Measurements from ENCODE around the gene FREM1.

FREM1 gene

DNA sequence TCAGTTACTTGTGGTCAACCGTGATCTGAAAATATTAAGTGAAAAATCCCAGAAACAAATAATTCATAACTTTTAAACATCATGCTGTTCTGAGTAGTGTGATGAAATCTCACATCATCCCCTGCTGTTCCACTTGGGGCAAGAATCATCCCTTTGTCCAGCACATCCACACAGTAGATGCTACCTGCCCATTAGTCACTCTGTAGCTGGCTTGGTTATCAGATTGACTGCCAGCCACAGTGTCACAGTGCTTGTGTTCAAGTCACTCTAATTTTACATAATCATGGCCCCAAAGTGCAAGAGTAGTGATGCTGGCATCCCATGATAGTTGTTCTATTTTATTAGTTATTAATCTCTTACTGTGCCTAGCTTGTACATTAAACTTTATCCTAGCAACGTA, 148.6 kb downstream of the FREM1 start:
- no peak for DNase-seq (ENCODE audit: low read depth in 2 of 2)

DNA sequence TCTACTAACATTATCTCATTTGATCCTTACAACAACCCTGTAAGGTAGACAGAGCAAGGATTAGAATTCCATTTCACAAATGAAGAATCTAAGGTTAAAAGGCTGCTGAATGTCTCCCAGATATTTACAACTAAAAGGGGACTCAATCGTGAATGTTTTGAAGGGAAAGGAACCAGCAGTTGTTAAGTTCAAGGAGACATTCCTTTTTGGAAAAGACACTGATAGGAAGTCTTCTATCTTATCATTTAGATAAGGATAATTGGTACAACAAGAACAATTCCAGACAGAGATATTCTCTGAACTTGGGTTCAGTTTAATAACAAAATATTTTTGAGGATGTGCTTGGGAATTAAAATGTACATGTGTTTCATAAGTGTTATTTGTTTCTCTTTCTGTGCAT, 150.2 kb downstream of the FREM1 start:
- DNase-seq (ENCODE audit: low read depth in 2 of 2): no peak

DNA sequence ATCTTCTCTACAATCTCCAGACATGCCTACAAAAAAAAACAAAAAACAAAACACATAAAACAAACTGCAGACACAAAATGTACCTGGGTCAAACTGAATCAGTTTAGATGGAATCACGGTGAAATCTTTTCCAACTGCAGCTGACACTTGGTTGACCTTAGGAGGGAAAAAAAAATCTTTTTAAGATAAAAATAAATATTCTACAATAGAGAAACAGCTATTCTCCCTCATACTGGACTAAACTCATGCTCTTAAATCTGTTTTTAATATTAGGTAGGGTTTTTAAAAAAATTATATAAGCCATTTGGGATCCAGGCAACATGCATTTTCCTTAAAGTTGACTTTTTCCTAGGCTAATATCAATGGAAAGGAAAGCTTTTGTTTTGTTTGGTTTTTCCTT, 153.9 kb downstream of the FREM1 start:
- DNase-seq (ENCODE audit: low read depth in 2 of 2): no peak

DNA sequence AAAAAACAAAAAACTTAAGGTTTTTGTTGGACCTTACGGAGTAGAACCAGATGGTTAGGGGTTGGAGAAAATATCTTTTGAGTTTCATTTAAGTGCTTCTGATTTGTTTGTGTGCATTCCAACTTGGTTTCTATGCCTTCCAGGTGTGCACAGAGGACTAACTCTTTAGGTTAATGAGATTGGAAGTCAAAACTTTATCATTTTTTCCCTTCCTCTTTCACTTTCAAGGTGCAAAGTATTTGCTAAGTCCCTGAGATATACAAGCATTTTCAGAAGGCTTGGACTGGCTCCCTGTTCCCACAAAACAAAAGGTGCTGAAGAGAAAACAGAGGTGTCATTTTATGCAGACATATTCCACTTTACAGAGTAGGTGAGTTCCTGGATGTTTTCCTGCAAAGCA, 157.4 kb downstream of the FREM1 start:
- DNase-seq (ENCODE audit: low read depth in 2 of 2): no peak

DNA sequence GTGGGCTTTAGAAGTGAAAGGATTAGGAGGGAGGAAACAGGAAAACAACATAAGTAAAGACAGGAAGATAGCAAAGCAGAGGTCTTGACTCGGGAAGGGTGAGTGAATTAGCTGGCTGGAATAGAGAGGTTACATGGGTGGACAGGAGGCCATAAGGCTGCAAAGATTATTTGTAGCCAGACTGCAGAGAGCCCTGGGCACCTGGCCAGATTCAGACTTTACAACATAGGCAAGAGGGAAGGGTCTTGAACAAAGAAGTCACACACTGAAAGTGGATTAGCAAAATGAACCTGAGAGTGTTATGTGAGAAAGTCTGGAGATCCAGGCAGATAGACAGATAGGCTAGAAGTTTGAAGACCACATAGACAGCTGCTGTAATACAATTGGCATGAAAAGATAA, 158.0 kb downstream of the FREM1 start:
- no peak for DNase-seq (ENCODE audit: low read depth in 2 of 2)

- no peak for DNase-seq (ENCODE audit: low read depth in 2 of 2)
Observed at GRCh38 chr9:14750821-14751220, 159.4 kb downstream of the FREM1 start.

DNA sequence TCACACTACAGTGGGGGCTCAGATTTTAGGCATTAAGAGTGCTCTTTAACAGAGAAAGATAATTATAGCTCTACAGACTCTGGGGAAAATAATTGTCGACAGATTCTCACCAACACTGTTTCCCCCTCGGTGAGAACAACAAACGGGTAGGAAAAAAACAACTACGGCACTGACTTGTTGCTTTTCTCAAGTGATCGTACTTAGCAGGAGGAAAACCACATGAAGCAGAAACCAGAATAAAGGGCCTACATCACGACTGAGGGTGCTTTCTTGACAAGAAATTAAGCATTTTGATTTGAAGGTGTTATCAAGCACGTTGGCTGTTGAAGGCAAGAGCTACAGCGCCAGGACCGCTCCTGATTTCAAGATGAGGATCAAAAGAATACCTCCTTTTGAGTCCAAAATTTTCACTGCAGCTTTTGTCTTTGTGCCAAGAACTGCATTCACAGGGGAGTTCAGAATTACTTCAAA, 160.5 kb downstream of the FREM1 start:
- no peak for DNase-seq (ENCODE audit: low read depth in 2 of 2)

- DNase-seq (ENCODE audit: low read depth in 2 of 2): no peak
Observed at GRCh38 chr9:14748373-14748772, 161.9 kb downstream of the FREM1 start.

GRCh38 chr9:14747111-14747510, 163.1 kb downstream of the FREM1 start:
- no peak for DNase-seq (ENCODE audit: low read depth in 2 of 2)

DNA sequence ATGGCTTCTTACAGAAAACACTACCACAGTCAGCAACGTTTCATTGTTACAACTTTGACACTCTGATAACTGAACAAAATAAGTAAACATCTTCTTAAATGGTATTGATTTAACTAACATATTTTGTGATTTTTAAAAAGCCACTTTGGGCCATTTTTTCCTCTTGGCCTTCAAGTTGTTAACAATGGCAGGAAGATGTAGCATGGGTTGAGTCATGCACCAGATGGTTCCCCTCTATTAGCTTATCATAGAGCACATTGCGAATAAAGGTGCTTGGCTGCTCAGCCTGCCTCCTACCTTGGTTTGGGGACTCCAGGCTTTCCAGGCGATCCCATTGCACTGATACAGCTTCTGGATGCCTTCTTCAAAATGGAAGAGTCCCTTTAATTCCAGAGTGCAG, 163.6 kb downstream of the FREM1 start:
- DNase-seq (ENCODE audit: low read depth in 2 of 2): no peak

DNA sequence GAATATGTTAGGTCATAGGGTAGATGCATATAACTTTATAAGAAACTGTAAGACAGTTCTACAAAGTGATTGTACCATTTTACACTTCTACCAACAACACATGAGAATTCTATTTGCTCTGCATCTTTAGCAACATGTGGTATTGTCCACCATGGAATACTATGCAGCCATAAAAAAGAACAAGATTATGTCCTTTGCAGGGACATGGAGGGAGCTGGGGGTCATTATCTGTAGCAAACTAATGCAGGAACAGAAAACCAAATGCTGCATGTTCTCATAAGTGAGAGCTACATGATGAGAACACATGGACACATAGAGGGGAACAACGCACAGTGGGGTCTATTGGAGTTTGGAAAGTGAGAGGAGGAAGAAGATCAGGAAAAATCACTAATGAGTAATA, 165.5 kb downstream of the FREM1 start:
- DNase-seq (ENCODE audit: low read depth in 2 of 2): no peak

GRCh38 chr9:14741369-14741768, 168.9 kb downstream of the FREM1 start:
- DNase-seq (ENCODE audit: low read depth in 2 of 2): no peak

DNA sequence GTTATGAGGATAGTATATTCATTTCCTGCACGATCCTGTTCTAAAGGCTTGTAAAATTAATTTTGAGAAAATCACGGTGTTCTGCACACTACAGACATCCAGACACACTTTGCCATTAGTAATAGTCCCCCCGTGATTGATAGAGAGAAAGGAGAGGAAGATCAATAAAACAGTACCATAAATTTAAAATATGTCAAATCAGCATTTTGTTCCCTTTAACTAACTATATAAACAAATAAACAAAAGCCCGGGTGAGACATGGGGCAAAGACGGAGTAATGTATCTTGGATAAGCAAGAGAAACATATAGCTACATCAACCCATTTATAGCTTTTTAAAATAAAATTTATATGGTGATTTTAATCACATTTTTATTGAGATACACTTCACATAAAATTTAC, 177.1 kb downstream of the FREM1 start:
- DNase-seq (ENCODE audit: low read depth in 2 of 2): no peak

DNA sequence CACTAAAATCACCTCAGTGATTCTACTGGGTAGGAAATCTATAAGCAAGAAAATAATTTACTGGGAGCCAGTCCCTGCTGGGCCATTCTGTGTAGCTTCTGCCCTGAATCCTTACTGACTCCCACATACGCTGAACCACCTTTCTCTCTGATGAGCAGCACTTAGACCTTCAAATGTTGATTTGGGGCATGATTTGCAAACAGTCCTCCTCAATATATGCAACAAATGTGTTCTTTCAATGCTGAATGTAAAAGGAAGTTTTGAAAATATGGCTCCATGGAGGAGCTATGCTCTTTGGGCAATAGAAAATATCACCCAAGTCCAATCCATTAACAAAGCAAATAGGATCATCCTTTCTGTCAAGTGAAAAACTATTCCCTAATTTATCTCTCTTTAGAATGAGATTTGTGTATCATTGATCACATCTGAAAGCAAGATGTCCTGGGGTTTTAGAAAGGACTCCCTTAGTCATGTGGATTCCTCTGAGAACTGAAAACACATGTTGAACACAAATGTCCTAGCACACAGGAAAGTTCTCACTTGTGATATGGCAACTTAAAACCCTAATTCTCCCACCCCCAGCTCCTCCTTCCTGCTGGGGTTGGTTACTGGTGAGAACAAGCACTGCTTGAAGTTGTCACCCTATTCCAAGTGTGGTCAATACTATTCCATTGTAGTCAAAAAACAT, 178.8 kb downstream of the FREM1 start:
- no peak for DNase-seq (ENCODE audit: low read depth in 2 of 2)

DNA sequence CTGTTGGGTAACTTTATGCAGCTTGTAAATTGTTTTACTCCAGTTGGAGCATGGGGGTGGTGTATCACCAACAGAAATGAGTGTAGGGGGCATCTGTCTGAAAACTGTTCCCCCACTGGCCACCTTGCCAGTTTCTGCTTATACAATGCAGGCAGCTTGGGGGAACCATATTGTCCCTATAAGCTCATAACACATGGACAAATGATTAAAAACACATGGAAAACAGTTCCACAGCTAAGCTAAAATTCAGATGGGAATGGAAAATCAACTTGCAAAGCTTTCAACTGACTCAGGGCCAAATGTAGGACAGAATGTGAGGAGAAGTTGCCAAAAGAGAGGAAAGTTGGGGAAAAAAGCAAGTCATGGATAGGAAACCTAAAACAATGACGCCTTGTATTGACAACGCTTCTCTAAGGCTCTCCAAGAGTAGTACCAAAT, 179.7 kb downstream of the FREM1 start:
- no peak for DNase-seq (ENCODE audit: low read depth in 2 of 2)

- DNase-seq (ENCODE audit: low read depth in 2 of 2): no peak
Observed at GRCh38 chr9:14723301-14723700, 186.9 kb downstream of the FREM1 start.

DNA sequence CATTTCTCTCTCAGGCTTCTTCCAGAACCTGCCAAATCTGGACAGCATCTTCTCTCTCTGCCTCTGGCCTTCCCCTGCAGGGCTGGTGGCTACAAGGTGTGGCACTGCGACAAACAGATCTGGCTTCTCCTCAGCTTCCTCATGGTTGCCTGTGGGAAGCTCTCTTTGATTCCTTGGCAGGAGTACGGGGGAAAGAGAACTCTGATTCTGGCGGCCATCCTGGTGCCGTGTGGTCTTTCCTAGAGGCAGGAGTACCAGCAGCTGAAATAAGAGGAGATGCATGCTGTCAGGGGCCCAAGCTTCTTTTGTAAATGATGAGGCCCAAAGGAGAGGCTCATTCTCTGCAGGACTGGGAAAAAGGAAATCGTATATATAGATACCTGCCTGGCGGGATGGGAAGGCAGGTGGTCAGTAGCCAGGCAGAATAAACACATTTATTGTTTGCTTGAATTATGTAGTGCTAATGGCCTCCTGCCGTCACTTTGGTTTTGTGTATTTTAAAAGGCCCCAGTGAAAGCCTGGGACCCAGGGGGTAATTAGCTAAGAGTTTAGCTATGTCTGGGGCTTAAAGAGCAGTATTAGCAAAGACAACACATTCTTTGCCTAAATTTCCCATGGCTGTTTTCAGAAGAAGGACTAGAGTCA, 187.7 kb downstream of the FREM1 start, which contains the start of gene CER1:
Gene CER1, minus strand, starts transcription at position 343 of the 645 bp plus-strand sequence. Its CDS starts 61 bp downstream, at position 282.
- DNase-seq (ENCODE audit: low read depth in 2 of 2): no peak

DNA sequence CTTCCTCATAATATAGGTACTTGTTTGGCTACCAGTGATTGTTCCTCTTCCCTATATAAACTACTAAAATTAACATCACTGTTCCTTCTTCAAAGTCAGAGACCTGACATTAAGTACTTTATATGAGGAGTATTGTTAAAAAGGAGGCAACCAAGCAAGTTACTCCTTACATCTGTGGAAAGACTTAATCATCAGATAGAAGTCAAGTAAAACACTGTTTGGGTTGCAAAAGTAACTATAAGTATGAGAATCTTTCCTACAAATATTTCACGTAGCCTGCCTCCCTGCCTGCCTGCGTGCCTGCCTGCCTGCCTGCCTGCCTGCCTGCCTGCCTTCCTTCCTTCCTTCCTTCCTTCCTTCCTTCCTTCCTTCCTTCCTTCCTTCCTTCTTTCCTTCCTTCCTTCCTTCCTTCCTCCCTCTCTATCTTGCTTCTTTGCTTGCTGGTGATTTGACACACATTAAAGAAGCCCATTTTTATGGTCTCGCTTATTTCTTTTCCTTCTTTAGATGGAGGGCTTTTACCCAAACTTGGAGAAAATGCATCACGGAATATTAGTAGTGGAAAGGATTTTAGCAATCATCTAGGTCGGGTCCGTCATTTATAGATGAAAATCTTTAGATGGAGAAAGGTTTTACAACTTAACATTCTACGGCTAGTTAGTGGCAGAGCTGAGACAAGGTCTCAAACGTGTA, 190.9 kb downstream of the FREM1 start:
- no peak for DNase-seq (ENCODE audit: low read depth in 2 of 2)

DNA sequence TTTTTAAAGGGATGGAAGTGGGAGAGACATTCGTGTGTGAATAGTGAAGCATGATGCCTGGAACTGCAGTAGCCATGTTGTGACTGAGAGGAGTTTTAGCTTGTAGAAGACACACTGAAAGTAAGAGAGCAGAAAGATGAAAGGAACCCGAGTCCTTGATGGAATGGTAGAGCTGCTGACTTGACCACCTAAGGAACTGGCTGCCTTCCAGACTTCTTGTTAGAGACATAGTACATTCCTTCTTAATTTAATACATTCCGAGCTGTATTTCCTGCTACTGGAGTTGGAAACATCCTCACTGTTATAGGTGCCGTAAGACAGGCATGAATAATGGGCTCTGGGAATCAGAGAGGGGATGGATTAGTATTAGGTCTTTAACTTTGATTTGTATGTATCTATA, 195.1 kb downstream of the FREM1 start:
- DNase-seq (ENCODE audit: low read depth in 2 of 2): no peak

GRCh38 chr9:14713187-14713767, 197.0 kb downstream of the FREM1 start:
- DNase-seq (ENCODE audit: low read depth in 2 of 2): no peak

DNA sequence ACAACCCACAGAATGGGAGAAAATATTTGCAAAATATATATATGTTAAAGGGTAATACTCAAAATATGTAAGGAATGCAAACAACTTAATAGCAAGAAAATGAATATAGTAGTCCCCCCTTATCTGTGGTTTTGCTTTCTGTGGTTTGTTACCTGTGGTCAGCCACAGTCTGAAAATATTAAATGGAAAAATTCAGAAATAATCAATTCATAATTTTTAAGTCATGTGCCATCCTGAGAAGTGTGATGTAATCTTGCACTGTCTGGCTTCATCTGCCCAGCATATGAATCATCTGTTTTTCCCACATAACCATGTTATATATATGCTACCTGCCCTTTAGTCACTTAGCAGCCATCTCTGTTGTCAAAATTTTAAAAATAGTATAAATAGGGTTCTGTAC, 199.4 kb downstream of the FREM1 start:
- DNase-seq (ENCODE audit: low read depth in 2 of 2): no peak

- DNase-seq (ENCODE audit: low read depth in 2 of 2): no peak
Observed at GRCh38 chr9:14706530-14707140, 203.6 kb downstream of the FREM1 start.
